ENCODE results near the gene AOPEP.

DNA sequence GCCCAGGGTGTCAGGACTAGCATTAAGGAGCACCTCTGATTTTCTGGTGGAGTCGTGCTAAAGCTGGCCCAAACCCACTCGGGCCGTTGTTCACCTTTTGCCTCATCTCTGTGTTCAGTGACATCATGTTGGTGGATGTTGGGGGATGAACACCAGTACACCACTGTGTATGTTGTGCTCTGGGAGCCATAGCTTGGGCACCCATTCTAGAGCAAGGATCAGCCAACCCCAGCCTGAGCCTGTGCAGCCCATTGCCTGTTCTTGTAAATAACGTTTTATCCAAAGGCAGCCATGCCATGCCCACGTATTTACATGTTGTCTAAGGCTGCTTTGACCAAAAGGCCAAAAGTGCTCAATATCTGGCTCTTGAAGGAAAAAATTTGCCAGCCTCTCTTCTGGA is 345.4 kb downstream of the AOPEP start:
- TF ChIP-seq, protein P1, sequence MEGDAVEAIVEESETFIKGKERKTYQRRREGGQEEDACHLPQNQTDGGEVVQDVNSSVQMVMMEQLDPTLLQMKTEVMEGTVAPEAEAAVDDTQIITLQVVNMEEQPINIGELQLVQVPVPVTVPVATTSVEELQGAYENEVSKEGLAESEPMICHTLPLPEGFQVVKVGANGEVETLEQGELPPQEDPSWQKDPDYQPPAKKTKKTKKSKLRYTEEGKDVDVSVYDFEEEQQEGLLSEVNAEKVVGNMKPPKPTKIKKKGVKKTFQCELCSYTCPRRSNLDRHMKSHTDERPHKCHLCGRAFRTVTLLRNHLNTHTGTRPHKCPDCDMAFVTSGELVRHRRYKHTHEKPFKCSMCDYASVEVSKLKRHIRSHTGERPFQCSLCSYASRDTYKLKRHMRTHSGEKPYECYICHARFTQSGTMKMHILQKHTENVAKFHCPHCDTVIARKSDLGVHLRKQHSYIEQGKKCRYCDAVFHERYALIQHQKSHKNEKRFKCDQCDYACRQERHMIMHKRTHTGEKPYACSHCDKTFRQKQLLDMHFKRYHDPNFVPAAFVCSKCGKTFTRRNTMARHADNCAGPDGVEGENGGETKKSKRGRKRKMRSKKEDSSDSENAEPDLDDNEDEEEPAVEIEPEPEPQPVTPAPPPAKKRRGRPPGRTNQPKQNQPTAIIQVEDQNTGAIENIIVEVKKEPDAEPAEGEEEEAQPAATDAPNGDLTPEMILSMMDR (IDR thresholded peaks at IDR 0.05) = no peak
- no peak for TF ChIP-seq POLR2A (IDR thresholded peaks at IDR 0.05)
